ENCODE data around the gene PKP3. TPM values are rescaled to one million over a fixed set of nuclear protein-coding genes. Genes with fewer than 3 reads are reported as not detected.

Gene PKP3
- polyA plus RNA-seq, 1 of the 3 experiments (the other 2 are of a cell fraction) = 1.4 TPM

GRCh38 chr11:379205-380094, 14.6 kb upstream of the PKP3 start:
- Histone ChIP-seq H4K20me1 (ENCODE audit: insufficient read depth) (no peaks in the 10 kb centered on the region), H3K36me3 (replicated peaks in 1 of 2; ENCODE audit: control insufficient read depth in 1 of 2, insufficient read depth in 2 of 2, low read length in 1 of 2) (peaks cover 0 to 17% of the 10 kb centered on the region in 2 experiments), H2AFZ (ENCODE audit: low read depth) (no peak overlapping the region), H3K9ac (no peak overlapping the region), H3K27me3 (ENCODE audit: insufficient read depth) (no peaks in the 10 kb centered on the region), H3K9me3 (no peaks in the 10 kb centered on the region), H3K27ac (ENCODE audit: low read depth in 2 of 2, low read length in 1 of 2) (no peak overlapping the region), H3K4me1 (ENCODE audit: control insufficient read depth in 1 of 2, insufficient read depth in 2 of 2, low read depth in 1 of 2, low read length in 1 of 2) (peaks cover 0 to 4% of the 10 kb centered on the region in 2 experiments; a peak in 1 of 4 replicates), H3K9me2 (no peaks in the 10 kb centered on the region), H3K4me3 (ENCODE audit: low read depth in 2 of 2, low read length in 1 of 2) (no peak overlapping the region), H3F3A (replicated peaks; ENCODE audit: insufficient read depth) (no peaks in the 10 kb centered on the region), H3K4me2 (no peak overlapping the region), H3K79me2 (ENCODE audit: insufficient read depth) (no peaks in the 10 kb centered on the region)
- TF ChIP-seq FOXJ3 (CRISPR knock-in tag; IDR thresholded peaks at IDR 0.05) = no peak
- TF ChIP-seq NFIC (IDR thresholded peaks at IDR 0.05; ENCODE audit: borderline replicate concordance) = no peak
- no peak for TF ChIP-seq GABPA (IDR thresholded peaks at IDR 0.05; ENCODE audit: low read depth)
- no peak for TF ChIP-seq TEAD4 (IDR thresholded peaks at IDR 0.05; ENCODE audit: borderline replicate concordance, insufficient read depth)
- no peak for TF ChIP-seq USF2 (IDR thresholded peaks at IDR 0.05; ENCODE audit: borderline replicate concordance, low read depth, low read length)
- TF ChIP-seq CHD2 (IDR thresholded peaks at IDR 0.05; ENCODE audit: low read length, partially characterized antibody) = no peak
- TF ChIP-seq MXI1 (IDR thresholded peaks at IDR 0.05; ENCODE audit: low read depth, low read length) = no peak
- no peak for TF ChIP-seq REST (IDR thresholded peaks at IDR 0.05; ENCODE audit: low read depth, low read length)
- TF ChIP-seq ELF1 (IDR thresholded peaks at IDR 0.05) = no peak
- TF ChIP-seq RFX5 (IDR thresholded peaks at IDR 0.05; ENCODE audit: low read length) = no peak
- TF ChIP-seq PBX3 (IDR thresholded peaks at IDR 0.05) = no peak
- no peak for TF ChIP-seq MAX (IDR thresholded peaks at IDR 0.05; ENCODE audit: low read depth)
- TF ChIP-seq SMC3 (IDR thresholded peaks at IDR 0.05; ENCODE audit: low read depth, low read length) = no peak
- no peak for TF ChIP-seq RAD21 (IDR thresholded peaks at IDR 0.05; ENCODE audit: low read length)
- TF ChIP-seq EZH2phosphoT487 (IDR thresholded peaks at IDR 0.05; ENCODE audit: borderline replicate concordance, low read depth) = no peak
- no peak for TF ChIP-seq NRF1 (IDR thresholded peaks at IDR 0.05; ENCODE audit: low read depth, low read length)
- TF ChIP-seq YY1 (IDR thresholded peaks at IDR 0.05; ENCODE audit: low read depth) = no peak
- 96% methylated on average over 46 of the region's 87 CpGs for WGBS (ENCODE audit: low lambda C conversion rate)
- ChIA-PET POLR2A (no interaction called here), CTCF (interaction anchor here (0.7 to 1.1 kb wide), 2 partner anchors 17 to 21 kb away, joined by 4 to 5 read pairs; no protein-coding TSS in a partner anchor)
- DNase-seq = no peak
